ENCODE results near the gene HLA-F.

The HLA-F gene

GRCh38 chr6:29723262-29723665 is at the start of gene HLA-F:
HLA-F (plus strand) TSS chr6:29723434; CDS start chr6:29723464, 30 bp downstream.
- peak; percentile 35 for DNase-seq

GRCh38 chr6:29674008-29674407 is 49.2 kb upstream of the HLA-F start:
- DNase-seq: no peak

GRCh38 chr6:29675561-29675960 is 47.7 kb upstream of the HLA-F start:
- no peak for DNase-seq

GRCh38 chr6:29676981-29677601 is 46.1 kb upstream of the HLA-F start:
- peak; percentile 71 for DNase-seq

- no peak for DNase-seq
These were observed 45.1 kb upstream of the HLA-F start for GRCh38 chr6:29678114-29678513.

- no peak for DNase-seq
These were observed 43.3 kb upstream of the HLA-F start for GRCh38 chr6:29679962-29680361.

- no peak for DNase-seq
These were observed 42.8 kb upstream of the HLA-F start for GRCh38 chr6:29680416-29680815.

GRCh38 chr6:29680904-29681303 is 42.3 kb upstream of the HLA-F start, which contains the start of gene ZFP57:
ZFP57 (minus strand) TSS chr6:29681152; CDS start chr6:29677003, 4,149 bp downstream.
- no peak for DNase-seq

- DNase-seq: no peak
These were observed 41.4 kb upstream of the HLA-F start for GRCh38 chr6:29681811-29682210.

GRCh38 chr6:29685718-29686326 is 37.4 kb upstream of the HLA-F start:
- DNase-seq: no peak

GRCh38 chr6:29694637-29695036 is 28.6 kb upstream of the HLA-F start:
- no peak for DNase-seq

- no peak for DNase-seq
These were observed 26.8 kb upstream of the HLA-F start for GRCh38 chr6:29696147-29697125.

- peak; percentile 26 for DNase-seq
These were observed 20.6 kb upstream of the HLA-F start for GRCh38 chr6:29702519-29703103.

GRCh38 chr6:29705389-29706231 is 17.6 kb upstream of the HLA-F start:
- DNase-seq: peak; percentile 44

- no peak for DNase-seq
These were observed 14.6 kb upstream of the HLA-F start for GRCh38 chr6:29708432-29709179.

GRCh38 chr6:29709188-29709587 is 14.0 kb upstream of the HLA-F start:
- DNase-seq: no peak

- no peak for DNase-seq
These were observed 12.8 kb upstream of the HLA-F start for GRCh38 chr6:29710281-29710941.

- no peak for DNase-seq
These were observed 2.4 kb upstream of the HLA-F start for GRCh38 chr6:29720863-29721262.

GRCh38 chr6:29723666-29724588 is 693 bp downstream of the HLA-F start:
- no peak for DNase-seq

All from NCI-H69 (cell line).